ENCODE results near the gene FCAMR.

The FCAMR gene

GRCh38 chr1:206909161-206909882 is 60.9 kb downstream of the FCAMR start:
- ChIA-PET POLR2A (interaction anchor here (0.6 to 1.4 kb wide), 6 partner anchors 16 to 1159 kb away, joined by 3 read pairs; partner anchors contain the start of gene NUCKS1), CTCF (interaction anchor here (0.6 to 3.1 kb wide), 29 partner anchors 10 to 898 kb away, joined by 3 to 22 read pairs (median 5); partner anchors contain the start of genes IL20 and IL24)
- peak overlapping the region; percentile 45 for H3K4me3 ChIP-seq (ENCODE audit: low read depth, low read length)
- no peaks in the 10 kb centered on the region for H3K4me1 ChIP-seq (ENCODE audit: control insufficient read depth, insufficient read depth, low read length)
- H3K27ac ChIP-seq (ENCODE audit: extremely low read depth, low read depth, low read length) = no peak overlapping the region; the same call in 1 of the 2 replicates
- no peaks in the 10 kb centered on the region for H3K9me3 ChIP-seq (ENCODE audit: control insufficient read depth, insufficient read depth, low read depth, low read length)
- no peaks in the 10 kb centered on the region for H3K36me3 ChIP-seq (ENCODE audit: control insufficient read depth in 2 of 2, insufficient read depth in 1 of 2, low read length in 2 of 2)
- TF ChIP-seq ZNF133 (tag by site-specific recombination; IDR thresholded peaks at IDR 0.05) (no peak), ZNF792 (tag by site-specific recombination; IDR thresholded peaks at IDR 0.05) (no peak), PBX3 (CRISPR knock-in tag; IDR thresholded peaks at IDR 0.05) (no peak), ZSCAN5A (tag by site-specific recombination; IDR thresholded peaks at IDR 0.05) (0 out of 2 replicates have a peak, but pooled peaks have one; percentile 47), ZNF16 (tag by site-specific recombination; IDR thresholded peaks at IDR 0.05; ENCODE audit: low read depth) (no peak), ZNF423 (tag by site-specific recombination; IDR thresholded peaks at IDR 0.05) (0 out of 2 replicates have a peak, but pooled peaks have one; percentile 12), ZNF624 (tag by site-specific recombination; IDR thresholded peaks at IDR 0.05) (no peak), OSR2 (tag by site-specific recombination; IDR thresholded peaks at IDR 0.05) (peak; percentile 41; the same call in 1 of the 2 replicates), ZNF184 (tag by site-specific recombination; IDR thresholded peaks at IDR 0.05) (no peak), FEZF1 (tag by site-specific recombination; IDR thresholded peaks at IDR 0.05) (no peak), ZNF580 (tag by site-specific recombination; IDR thresholded peaks at IDR 0.05) (no peak), ZBTB6 (tag by site-specific recombination; IDR thresholded peaks at IDR 0.05) (no peak), ZNF223 (tag by site-specific recombination; IDR thresholded peaks at IDR 0.05) (no peak), ZSCAN4 (tag by site-specific recombination; IDR thresholded peaks at IDR 0.05) (no peak), TCF7L2 (IDR thresholded peaks at IDR 0.05; ENCODE audit: borderline replicate concordance, low read depth, low read length) (no peak), GLI4 (tag by site-specific recombination; IDR thresholded peaks at IDR 0.05) (no peak), ZSCAN30 (tag by site-specific recombination; IDR thresholded peaks at IDR 0.05) (no peak), ZNF548 (tag by site-specific recombination; IDR thresholded peaks at IDR 0.05) (no peak), ZNF629 (tag by site-specific recombination; IDR thresholded peaks at IDR 0.05) (0 out of 2 replicates have a peak, but pooled peaks have one; percentile 12), ZNF26 (tag by site-specific recombination; IDR thresholded peaks at IDR 0.05) (no peak), ZNF211 (tag by site-specific recombination; IDR thresholded peaks at IDR 0.05; ENCODE audit: low read depth) (no peak), ZFHX2 (tag by site-specific recombination; conservative IDR thresholded peaks at IDR 0.05) (peak; percentile 67), ZNF169 (tag by site-specific recombination; IDR thresholded peaks at IDR 0.05) (no peak), ZNF175 (tag by site-specific recombination; IDR thresholded peaks at IDR 0.05) (no peak), ZNF488 (tag by site-specific recombination; IDR thresholded peaks at IDR 0.05) (no peak), ZNF747 (tag by site-specific recombination; IDR thresholded peaks at IDR 0.05) (no peak), GLIS1 (tag by site-specific recombination; IDR thresholded peaks at IDR 0.05) (peak; percentile 57), ZNF449 (tag by site-specific recombination; IDR thresholded peaks at IDR 0.05) (no peak; the same call in 1 of the 2 replicates), ZNF521 (tag by site-specific recombination; IDR thresholded peaks at IDR 0.05) (no peak)

Data from HEK293 (cell line).